MV-4-11 (cell line): ENCODE results near the gene NPEPL1.
"Not testable (repeated sequence)": the region's sequence is repeated elsewhere in the genome, so short reads cannot be mapped to it uniquely, and the experiment has no call there.

Experiments
- DNase-seq: peaks from one replicate; lab custom pipeline; 2025; lab: John Stamatoyannopoulos, UW

NPEPL1 gene

GRCh38 chr20:58742668-58743566 is 50.3 kb downstream of the NPEPL1 start:
- DNase-seq, result no peak

DNA sequence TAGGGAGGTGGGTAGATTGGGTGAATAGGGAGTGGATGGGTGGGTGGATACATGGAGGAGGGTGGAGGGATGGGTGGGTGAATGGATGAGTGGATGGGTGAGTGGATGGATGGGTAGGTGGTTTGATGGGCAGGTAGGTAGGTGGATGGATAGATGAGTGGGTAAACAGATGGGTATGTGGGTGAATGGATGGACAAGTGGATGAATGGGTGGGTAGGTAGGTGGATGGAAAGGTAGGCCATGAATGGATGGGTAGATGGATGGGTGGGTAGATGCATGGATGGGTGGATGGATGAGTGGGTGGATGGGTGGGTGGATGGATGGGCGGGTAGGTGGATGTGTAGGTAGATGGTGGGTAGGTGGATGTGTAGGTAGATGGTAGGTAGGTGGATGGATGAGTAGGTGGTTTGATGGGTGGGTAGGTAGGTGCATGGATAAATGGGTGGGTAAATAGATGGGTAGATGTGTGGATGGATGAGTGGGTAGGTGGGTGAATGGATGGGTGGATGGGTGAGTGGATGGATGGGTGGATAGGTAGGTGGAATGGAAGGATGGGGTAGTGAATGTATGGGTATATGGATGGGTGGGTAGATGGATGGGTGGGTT is 51.4 kb downstream of the NPEPL1 start:
- DNase-seq, result no peak

DNA sequence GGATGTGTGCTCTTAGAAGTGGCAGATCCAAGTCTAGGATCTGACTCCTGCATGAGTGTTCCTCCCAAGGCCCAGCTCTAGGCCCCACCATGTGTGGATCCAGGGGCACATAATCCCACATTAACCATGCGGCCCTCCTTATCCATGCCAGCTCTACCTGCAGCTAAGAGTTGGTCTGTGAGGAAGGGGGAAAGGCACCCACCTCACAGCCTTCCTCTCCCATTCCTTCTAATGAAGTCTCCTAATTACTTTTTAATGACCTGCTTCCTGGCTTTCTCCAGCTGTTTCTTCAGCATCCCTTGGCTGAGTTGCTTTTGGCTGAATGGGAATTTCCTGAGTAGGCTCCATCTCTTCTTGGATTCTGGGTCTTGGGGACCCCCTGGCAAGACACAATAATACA is 52.2 kb downstream of the NPEPL1 start:
- no peak for DNase-seq

GRCh38 chr20:58745391-58745790 is 52.8 kb downstream of the NPEPL1 start:
- DNase-seq, result no peak

DNA sequence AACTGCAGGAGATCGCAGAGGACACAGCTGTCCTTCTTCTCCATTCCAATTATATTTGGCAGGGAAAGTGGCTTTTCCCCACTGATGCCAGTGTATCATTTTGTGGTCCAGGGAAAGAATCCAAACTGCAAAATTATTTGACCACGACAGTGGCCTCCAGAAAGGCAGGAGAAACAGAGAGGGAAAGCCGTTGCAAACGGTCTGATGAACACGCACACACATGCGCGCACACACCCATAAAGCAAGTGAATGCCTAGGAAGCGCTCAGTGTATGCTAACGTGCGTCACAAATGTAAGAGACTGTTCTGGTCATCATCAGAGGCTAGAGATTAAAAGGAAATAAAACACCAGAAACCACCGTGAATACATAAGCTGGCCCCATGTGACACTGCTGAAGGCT is 54.0 kb downstream of the NPEPL1 start:
- no peak for DNase-seq

- no peak for DNase-seq
Measured at GRCh38 chr20:58747211-58747610, 54.6 kb downstream of the NPEPL1 start.

- DNase-seq, result no peak
Measured at GRCh38 chr20:58748618-58749017, 56.0 kb downstream of the NPEPL1 start.

DNA sequence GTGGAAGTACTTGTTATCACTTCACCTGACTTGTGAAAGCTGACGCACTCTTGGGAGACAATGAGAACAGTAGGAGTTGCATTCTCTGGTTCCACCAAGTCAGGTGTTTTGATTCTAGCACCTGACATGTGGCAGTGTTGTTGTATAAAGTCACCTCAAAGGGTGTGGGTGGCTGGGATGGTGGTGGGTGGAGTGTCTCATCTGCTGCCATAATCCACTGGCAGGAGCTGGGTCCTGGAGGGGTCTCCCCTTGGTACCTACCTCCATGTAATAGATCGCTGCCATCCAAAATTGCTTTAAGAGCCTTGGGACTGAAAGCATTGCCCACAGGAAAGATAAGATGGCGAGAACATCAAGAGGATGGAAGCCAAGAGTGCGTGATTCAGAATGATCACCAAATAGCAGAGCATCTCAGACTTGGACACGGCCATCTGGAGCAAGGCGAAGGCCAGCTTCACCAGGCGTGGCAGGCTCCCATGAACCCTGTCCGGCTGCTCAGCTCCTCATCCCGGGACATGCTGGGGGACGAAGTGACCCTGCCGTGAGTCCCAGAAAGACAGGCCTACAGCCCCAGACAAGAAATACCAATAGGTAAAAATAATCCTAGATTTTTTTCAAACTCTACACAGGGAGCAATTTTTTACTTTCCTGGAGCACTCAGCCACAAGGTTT is 56.6 kb downstream of the NPEPL1 start:
- DNase-seq, result no peak

- DNase-seq, result no peak
Measured at GRCh38 chr20:58749979-58750378, 57.4 kb downstream of the NPEPL1 start.

GRCh38 chr20:58750706-58751105 is 58.1 kb downstream of the NPEPL1 start:
- not testable (repeated sequence) for DNase-seq

DNA sequence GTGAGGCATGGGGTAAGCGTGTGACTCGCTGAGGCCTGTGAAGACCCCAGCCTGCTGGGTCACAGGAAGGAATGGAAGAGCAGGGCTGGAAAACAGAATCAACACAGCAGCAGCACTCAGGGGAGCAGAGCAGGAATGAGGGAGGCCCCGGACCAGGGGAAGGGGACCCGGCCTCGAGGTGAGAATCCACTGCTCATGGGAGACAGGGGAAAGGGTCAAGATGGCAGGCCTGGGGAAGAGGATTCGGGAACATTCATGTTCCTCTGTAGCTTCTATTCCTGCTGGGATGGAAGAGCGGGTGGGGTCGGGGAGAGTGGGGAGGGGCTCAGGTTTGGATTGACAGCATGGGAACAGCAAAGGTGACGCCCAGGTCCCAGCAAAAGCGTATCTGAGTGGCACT is 59.4 kb downstream of the NPEPL1 start:
- DNase-seq, result no peak

DNA sequence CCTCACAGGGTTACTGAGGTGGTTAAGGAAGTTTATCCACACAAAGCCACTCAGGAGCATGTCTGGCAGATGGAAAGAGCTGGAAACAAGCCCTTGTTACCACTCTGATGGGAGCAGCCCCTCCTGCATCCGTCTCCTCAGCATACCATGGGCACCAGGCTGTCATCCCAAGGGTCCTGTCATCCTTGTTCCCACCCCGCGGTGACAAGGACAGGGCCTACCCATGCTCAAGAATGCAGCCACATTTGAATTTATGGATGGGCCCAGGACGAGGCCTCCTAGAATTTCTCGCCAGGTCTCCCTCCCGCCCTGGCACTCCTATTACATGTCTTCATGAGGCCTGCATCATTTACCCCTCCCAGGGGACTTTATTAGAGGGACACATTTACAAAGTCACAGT is 60.0 kb downstream of the NPEPL1 start:
- no peak for DNase-seq

DNA sequence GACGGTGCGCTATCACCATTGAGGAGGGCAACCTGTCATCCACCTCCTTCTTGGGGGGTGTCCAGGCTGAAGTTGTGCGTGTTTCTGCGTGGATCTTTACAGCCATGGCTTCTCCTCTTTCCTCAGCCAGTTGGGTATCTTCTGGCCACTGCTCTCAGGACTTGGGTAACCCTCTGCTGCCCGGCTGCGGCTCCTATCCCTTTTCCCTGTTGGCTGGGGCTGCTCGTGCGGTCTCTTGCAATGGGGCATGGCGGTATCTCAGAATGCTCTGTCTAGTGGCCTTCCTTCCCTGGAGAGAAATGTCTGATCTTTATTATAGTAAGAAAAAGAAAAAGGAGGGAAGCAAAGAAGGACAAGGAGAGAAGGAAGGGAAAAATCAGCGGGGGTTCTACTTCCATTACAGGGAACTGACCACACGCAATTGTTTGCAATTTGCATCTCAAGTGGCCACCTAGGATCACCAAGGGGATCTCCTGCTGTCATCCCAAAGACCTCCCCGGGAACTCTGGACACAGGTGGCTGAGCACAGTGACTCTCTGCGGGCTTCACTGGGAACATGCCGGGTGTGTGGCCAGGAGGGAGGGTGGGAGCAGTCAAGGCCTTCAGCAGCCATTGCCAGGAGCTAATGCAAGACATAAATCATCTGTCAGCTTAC is 60.8 kb downstream of the NPEPL1 start:
- no peak for DNase-seq

GRCh38 chr20:58753922-58754551 is 61.4 kb downstream of the NPEPL1 start:
- DNase-seq, result peak; percentile 58

GRCh38 chr20:58754584-58754983 is 62.0 kb downstream of the NPEPL1 start:
- no peak for DNase-seq

DNA sequence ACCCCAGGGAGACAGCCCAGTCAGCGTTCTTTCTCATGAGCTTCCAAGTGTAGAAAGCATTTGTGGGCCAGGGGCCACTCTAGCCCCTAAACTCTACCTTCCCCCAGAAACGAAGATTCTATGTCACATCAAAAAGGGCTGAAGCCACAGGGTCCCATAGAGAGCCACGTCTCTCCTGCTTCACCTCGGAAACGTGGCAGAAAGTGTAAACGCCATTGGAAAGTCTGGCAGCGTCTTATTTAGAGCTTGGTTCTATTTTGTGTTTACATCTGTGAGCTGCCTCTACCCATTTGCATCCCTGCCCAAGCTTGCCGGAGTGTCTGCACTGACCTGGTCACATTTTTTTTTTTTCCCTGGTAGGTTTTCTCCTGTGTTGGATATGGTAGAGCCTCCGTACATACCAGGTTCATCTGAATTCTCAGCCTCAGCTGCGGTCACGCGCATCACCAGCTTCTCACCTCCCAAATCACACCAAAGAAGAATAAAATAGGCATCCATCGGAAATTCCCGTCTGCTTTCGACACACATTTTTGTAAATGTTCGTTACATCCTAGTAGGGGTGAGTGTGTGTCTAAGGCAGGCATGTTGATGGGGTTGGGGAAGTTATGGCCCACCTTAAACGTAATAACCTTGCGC is 62.6 kb downstream of the NPEPL1 start:
- no peak for DNase-seq

DNA sequence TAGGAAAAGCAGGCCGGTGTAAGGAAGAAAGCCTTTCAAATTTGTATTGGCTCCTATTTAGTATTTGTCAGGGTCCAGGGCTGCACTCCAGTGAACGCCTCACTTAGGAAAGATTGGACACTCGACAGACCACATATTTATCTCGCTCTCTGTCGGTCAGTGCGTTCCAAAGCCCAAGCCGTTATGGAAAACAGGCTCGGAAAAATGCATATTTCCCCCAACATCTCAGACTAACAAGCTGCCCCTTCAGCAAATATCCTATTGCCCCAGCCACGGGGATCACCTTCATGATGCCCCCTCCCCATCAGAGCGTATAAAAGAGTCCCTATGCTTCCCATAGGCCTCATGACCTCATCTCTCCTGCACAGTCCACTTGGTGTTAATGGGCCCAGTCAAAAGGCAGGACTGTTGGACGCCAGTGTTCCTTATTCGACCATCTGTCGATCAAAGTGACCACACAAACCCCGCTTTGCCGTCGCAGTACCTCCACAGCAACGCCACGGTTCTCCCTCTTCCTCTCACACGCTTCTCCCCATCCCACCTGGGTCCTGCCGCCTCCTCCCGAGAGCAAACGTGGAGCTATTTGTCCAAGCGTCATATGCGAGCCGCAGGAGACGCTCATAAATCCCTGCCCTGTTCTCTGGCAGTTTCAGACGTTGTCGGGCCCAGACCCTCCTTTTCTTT is 63.3 kb downstream of the NPEPL1 start:
- no peak for DNase-seq

DNA sequence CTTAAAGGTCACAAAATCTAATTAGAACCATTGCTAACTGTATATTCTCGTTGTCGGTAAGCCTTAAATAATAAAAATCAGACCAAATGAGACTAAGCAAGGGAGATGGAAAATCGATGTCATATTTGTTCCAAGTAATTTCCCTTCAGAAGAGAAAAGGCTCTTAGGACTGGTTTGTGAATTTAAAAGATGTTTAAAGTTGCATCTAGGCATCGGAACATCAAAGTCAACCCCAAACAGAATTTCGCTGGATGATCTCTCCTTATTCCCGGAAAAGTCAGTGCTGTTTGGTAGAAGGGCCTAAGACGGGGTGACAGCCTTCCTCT is 63.8 kb downstream of the NPEPL1 start:
- DNase-seq, result peak; percentile 41

- not testable (repeated sequence) for DNase-seq
Measured at GRCh38 chr20:58757647-58758046, 65.0 kb downstream of the NPEPL1 start.

DNA sequence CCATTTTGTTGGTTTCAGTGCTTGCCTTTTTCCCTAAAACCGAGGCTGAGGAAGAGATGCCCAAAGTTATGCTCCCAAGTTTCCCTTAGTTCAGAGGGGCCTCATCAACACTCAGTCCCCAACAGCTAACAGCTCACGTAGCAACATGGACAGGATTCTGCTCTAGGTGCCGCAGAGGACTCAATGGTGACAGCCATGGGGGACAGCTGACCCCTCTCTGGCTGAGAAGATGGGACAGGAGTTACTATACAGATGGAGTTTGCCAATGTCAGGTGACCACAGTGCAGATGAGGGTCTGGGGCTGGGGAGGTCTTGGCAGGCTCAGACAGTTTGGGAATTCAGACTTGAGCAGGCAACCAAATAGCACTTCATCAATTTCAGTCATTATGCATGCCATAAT is 67.3 kb downstream of the NPEPL1 start:
- no peak for DNase-seq

GRCh38 chr20:58760856-58761255 is 68.3 kb downstream of the NPEPL1 start:
- peak; percentile 99 for DNase-seq
